ENCODE results near the gene UCHL1. TPM values are rescaled to one million over a fixed set of nuclear protein-coding genes. Genes with fewer than 3 reads are reported as not detected.
"Not testable (repeated sequence)": the region's sequence is repeated elsewhere in the genome, so short reads cannot be mapped to it uniquely, and the experiment has no call there.

UCHL1 gene
- polyA plus RNA-seq, 4 donors, result 96.3 to 125 (median 109) TPM

DNA sequence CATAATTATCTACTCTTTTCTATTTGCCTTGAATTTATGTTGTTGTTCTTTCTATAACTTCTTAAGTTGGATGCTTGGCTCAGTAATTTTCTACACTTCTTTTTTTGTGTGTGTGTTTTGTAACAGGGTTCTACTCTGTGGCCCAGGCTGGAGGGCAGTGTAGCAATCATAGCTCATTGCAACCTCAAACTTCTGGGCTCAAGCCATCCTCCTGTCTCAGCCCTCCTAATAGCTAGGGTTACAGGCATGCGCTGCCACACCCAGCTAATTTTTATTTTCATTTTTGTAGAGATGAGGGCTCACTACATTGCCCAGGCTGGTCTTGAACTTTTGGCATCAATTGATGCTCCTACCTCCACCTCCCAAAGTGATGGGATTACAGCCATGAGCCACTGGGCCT, 20.7 kb upstream of the UCHL1 start:
- DNase-seq (ENCODE audit: low read depth in 4 of 4, low spot score in 2 of 4), result no peak

DNA sequence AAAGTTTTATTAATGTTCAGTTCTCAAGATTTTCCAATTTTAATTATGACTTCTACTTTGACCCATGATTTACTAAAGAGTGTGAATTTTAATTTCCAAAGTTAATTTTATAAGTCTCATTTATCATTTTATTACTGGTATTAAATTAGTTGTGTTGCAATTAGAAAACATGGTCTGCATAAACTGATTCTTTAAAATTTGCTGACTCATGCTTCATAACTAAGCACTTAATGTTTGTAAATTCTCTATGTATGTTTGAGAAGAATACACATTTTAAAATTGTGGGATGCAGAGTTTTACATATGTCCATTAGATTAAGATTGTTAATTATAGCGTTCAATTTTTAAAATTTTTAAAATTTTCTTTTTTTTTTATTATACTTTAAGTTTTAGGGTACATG, 20.2 kb upstream of the UCHL1 start:
- no peak for DNase-seq (ENCODE audit: low read depth in 4 of 4, low spot score in 2 of 4)

DNA sequence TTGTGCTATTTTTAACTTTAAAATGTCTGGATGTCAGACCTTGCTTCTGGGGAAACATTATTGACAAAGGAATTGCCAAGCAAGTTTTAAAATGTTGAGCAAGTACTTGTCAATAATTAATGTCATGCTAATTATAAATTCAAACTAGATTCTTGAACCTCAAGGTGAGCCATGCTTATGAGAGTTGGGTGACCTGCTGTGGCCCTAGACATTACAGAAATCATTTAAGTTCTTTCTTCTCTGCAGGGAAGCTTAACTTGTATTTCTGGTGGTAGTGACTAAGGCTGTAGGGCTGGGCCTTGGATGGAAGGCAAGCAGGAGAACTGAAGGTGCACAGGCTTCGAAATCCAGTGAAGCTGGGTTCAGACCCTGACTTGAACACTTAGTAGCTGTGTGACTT, 14.8 kb upstream of the UCHL1 start:
- DNase-seq (ENCODE audit: low read depth in 4 of 4, low spot score in 2 of 4), result no peak

DNA sequence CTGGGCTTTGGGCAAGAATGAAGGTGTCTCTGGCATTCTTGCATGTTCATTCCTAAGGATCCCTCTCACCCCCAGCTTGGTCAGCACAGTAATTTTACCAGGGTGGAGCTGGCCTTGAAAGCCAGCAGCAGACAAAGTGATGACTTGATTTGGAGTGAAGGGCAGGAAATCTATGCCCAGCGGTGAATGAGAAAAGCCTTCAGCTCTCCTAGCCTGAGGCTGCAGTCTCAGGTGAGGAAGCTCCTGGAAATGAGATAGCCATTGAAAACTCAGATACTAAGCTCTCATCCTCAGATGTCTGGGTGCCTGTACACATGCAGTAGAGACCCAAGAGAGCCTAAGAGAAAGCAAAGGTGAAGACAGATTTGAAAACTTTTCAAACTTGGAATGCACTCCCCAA, 10.7 kb upstream of the UCHL1 start:
- DNase-seq (ENCODE audit: low read depth in 4 of 4, low spot score in 2 of 4), result no peak

DNA sequence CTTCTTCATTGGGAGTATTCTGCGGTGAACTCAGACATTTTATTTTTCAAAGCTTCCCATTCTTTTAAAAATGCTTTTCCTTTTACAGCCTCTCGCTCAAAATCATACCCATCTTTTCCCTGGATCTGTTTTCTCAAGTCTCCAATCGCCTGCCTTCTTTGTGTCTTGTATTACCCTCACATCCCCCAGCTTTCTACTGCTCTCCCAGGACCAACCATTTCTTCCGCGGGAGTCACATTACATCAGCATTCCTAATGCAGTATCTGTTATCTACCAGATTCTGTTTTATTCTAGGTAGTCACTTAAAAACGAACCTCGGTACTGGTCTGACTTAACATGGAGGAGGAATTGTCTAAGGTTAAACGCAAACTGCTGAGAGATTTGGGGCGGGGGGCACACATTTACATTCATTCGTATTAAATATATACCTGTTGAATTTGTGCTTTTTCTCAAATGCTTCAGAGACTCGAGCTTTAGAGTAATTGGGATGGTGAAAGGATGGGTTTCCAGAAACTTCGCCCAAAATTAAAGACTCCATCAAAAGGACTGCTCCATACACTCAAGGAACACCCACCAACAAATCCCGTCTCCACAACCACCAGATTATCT, 493 bp upstream of the UCHL1 start:
- peak in 1 of 4 donors; percentile 25 for DNase-seq (ENCODE audit: low read depth in 4 of 4, low spot score in 2 of 4)

DNA sequence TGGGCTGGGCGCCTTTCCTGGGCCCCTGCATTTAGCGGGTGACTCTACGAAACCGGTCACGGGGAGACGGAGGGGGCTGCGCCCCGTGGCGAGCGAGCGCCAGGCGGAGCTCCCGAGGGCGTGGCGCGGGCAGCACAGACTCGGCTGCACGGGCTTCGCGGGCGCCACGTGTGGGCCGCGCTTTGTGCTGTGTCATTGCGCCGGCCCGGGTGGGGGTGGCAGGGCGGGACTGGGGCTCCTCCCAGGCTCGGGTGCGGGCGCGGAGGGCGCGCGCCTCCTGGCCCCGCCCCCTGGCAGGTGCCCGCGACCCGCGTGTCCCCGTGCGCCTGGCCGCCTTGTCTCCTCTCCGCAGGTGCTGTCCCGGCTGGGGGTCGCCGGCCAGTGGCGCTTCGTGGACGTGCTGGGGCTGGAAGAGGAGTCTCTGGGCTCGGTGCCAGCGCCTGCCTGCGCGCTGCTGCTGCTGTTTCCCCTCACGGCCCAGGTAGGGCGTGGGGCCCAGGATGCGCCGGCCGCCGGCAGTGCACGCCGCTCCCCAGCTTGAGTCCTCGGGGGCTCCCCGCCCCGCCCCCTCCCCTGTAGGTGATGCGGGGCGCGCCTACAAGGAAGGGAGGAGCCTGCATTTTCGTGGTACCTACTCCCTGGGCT, 651 bp downstream of the UCHL1 start:
- DNase-seq (ENCODE audit: low read depth in 4 of 4, low spot score in 2 of 4), result peak in 2 of 4 donors; percentile 9 to 19

DNA sequence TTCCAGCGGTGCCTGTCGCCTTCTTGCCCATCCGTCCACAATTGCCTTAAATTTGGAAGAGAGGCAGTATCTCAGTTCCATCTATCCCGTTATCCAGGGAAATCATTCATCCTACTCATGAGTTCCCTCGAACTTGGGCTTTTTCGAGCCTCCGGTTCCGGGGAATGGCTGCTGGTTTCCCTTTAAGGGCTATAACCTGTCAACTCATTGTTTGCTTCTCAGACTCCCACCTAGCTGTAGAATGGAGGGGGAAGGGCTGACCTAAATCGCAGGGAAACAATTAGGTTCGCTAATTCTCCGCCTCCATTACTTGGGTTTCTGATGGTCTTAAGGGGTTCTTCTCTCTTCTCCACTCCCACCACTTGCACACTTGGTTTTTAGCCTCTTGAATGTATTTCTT, 1.2 kb downstream of the UCHL1 start:
- peak in 1 of 4 donors; percentile 16 for DNase-seq (ENCODE audit: low read depth in 4 of 4, low spot score in 2 of 4)

DNA sequence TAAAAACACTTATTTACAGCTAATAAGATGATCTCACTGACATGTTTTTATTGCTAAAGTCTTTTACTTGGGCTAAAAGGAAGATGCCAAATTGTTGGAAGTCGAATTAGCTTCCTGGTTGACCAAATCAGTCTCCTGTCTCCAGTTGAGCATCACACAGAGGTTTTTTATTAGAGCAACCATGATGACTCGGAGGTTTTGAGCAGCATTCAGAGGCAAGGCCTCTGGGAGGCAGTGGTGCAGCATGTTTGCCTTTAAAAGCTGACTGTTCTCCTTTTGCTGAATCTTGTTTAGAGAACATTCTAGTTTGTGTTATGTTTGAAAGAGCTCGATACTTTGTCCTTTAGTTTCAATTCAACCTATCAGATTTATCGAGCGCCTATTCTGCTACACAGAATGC, 2.1 kb downstream of the UCHL1 start:
- peak in 1 of 4 donors; percentile 36 for DNase-seq (ENCODE audit: low read depth in 4 of 4, low spot score in 2 of 4)

DNA sequence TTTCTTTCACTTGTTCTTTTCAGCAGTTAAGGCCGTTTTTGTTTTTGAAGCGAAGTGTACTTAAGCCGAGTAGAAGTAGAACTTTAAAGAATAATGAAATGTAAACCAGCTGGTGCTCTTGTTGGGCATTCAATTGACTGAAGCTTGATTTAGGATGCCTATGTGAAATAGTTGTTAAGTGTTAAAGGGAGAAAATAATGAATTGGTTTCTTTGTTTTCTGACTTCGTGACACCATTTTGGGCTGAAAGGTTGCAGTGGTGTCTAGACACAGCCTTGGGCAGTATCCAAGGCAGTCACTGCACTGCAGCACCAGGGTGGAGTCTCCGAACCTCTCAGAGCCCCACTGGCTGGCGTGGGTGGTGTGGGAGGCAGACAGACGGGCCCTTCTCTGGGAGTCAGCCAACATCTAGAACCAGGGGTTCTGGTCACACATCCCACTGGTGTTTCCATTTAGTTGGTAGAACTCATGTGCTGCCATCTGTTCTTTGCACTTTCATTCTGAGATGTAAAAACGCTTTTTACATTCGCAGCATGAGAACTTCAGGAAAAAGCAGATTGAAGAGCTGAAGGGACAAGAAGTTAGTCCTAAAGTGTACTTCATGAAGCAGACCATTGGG, 3.5 kb downstream of the UCHL1 start:
- DNase-seq (ENCODE audit: low read depth in 4 of 4, low spot score in 2 of 4), result no peak

DNA sequence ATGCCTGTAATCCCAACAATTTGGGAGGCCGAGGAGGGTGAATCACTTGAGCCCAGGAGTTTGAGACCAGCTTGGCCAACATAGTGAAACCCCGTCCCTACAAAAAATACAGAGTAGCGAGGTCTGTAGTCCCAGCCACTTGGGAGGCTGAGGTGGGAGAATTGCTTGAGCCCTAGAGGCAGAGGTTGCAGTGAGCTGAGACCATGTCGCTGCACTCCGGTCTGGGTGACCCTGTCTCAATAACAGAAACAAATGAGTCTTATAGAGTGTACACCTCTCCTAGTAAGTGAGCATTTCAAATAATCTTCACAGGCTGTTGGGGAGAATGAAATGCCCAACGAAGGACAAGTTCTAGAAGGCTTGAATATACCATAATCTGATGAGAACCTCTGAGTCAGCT, 5.5 kb downstream of the UCHL1 start:
- no peak for DNase-seq (ENCODE audit: low read depth in 4 of 4, low spot score in 2 of 4)

DNA sequence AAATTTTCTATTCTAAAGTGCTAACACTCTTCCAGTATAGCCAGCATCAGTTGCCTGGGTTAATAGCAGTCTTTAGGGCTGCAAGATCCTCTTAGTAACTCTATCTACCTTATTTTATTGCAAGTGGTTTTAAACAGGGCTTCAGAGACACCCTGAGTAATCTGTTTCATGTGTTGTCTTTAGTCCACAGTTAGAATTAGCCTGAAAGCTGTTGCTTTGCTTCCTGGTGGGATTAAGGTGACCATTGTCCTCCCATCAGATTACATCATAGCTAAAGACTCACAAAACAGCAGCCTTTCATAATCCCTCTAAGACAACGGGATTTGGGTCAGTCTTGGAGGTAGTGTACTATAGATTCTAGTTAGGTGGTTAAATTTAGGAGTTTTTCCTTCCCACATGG, 7.5 kb downstream of the UCHL1 start:
- DNase-seq (ENCODE audit: low read depth in 4 of 4, low spot score in 2 of 4), result no peak

DNA sequence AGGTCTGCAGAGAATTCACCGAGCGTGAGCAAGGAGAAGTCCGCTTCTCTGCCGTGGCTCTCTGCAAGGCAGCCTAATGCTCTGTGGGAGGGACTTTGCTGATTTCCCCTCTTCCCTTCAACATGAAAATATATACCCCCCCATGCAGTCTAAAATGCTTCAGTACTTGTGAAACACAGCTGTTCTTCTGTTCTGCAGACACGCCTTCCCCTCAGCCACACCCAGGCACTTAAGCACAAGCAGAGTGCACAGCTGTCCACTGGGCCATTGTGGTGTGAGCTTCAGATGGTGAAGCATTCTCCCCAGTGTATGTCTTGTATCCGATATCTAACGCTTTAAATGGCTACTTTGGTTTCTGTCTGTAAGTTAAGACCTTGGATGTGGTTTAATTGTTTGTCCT, 11.3 kb downstream of the UCHL1 start:
- no peak for DNase-seq (ENCODE audit: low read depth in 4 of 4, low spot score in 2 of 4)

DNA sequence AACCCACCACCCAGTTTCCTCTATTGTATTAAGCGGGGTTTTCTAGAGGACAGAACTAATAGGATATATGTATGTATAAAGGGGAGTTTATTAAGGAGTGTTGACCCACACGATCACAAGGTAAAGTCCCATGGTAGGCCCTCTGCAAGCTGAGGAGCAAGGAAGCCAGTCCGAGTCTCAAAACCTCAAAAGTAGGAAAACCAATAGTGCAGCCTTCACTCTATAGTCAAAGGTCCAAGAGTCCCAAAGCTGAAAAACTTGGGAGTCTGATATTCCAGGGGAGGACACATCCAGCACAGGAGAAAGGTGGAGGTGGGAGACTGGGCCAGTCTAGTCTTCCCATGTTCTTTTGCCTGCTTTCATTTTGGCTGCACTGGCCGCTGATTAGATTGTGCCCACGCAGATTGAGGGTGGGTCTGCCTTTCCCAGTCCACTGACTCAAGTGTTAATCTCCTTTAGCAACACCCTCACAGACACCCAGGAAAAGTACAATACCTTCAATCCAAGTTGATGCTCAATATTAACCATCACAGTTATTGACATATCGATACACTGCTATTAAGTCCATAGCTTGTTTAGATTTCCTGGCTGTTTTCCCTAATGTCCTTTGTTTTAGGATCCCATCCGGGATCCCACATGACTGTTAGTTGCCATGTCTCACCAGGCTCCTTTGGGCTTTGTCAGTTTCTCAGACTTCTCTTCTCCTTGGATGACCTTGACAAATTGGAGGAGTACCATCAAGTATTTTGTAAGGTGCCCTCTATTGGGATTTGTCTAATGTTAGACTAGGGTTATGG, 12.2 kb downstream of the UCHL1 start:
- no peak for DNase-seq (ENCODE audit: low read depth in 4 of 4, low spot score in 2 of 4)

DNA sequence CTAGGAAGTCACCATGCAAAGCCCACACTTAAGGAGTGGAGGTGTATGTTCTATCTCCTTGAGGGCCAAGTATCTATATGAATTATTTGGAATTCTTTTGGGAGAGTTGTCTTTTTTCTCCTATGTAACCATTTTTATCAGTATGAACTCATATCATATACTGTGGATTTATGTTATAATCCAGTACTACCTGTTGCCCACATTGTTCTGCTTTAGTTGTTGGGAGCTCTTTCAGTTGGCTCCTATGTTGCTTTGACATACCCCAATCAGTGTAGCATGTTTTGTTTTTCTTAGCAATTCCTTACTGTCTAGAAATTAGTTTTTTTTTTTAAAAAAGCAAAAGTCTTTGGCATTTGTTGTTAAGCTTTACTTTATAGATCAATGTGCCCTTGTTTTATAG, 13.0 kb downstream of the UCHL1 start:
- no peak for DNase-seq (ENCODE audit: low read depth in 4 of 4, low spot score in 2 of 4)

DNA sequence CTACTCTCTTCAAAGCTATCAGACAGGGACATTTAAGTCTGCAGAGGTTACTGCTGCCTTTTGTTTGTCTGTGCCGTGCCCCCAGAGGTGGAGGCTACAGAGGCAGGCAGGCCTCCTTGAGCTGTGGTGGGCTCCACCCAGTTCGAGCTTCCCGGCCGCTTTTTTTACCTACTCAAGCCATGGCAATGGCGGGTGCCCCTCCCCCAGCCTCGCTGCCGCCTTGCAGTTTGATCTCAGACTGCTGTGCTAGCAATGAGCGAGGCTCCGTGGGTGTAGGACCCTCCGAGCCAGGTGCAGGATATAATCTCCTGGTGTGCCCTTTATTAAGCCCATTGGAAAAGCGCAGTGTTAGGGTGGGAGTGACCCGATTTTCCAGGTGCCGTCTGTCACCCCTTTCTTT, 19.2 kb downstream of the UCHL1 start:
- not testable (repeated sequence) for DNase-seq (ENCODE audit: low read depth in 4 of 4, low spot score in 2 of 4)

DNA sequence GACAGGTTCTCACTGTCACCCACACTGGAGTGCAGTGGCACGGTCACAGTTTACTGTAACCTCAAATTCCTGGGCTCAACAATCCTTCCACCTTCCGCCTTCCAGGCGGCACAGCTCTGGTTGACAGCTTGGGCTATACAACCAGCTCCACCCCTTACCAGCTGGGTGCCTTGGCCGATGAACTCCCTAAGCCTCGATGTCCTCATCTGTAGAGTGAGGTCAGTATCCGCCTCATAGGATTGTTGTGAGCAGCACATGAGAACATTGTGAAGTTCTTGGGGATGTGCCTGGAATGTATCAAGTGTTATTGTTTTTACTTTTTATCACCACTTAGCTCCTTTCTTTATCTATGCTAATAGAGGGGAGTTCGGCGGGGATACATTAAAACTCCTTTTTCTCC, 23.3 kb downstream of the UCHL1 start:
- DNase-seq (ENCODE audit: low read depth in 4 of 4, low spot score in 2 of 4), result no peak

DNA sequence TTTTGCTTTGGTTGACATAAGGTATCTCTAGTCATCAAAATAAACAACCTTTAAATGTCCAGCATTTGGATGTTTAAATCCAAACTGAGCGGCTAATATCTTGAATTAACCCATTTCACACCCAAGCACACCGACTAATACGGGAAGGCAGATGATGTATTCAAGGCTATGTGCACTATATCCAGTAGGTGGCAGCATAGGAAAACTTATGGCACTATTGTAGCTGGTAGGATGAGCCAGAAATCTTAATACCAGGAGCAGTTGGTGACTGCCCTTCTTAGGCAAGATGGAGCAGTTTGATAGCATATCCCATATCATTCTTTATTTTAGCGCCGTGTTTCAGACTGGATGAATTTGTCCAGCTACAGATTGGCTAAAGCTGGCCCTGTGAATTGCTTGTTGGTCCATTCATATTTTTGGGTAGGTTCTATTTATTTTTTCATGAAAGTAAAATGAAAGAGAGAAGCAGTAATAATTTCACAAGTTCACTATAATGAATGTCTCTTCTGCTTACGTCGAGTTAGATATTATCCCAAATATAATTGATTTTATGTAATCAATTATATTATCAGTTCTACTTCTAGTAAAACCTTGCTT, 24.4 kb downstream of the UCHL1 start:
- peak in 1 of 4 donors; percentile 69 for DNase-seq (ENCODE audit: low read depth in 4 of 4, low spot score in 2 of 4)

DNA sequence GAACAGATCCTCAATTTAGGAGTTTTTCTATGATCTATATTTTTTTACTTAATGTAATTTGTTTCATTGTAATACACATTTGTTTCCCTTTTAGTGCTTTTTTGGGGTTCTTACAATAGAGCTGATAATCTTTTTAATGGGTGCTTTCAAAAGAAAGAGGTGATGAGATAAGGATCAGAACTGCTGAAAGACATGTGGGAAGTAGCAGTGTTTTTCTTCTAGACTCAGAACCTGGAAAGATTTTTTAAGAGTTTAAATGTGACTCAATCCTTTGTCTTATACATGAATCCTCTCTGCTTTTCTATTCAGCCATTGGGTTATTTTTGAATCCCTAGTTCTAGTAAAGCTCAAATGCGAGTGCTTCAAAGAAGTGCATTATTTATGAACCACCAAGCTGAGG, 25.6 kb downstream of the UCHL1 start:
- DNase-seq (ENCODE audit: low read depth in 4 of 4, low spot score in 2 of 4), result no peak

DNA sequence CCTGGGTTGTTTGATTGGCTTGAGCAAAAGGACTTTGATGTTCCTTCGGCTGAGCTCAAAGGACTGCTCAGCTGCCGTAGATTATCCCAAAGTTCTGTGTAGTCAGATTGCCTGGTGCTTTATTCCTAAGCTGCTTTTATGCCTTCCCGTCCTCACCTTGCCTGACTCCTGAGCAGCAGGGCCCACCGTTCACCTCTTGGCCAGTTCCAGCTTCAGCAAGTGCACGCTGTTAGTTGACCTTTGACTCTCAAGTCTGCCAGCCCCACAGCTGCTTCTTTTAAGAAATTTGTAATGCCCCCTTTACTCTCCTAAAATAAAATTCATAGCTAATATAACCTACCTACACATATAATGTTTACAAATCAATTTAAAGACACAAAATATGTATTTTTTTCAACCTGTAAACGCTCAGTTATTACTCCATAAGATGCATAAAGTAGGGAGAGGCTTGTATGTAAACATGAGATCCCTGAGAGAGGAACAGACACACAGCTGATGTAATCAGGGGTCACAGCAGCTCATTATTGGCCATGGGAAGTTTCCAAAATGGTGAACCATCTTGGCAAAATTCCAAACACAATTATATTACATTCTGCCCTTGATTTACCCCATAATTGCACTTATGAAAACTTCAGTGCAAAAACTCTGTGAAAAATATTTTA, 28.6 kb downstream of the UCHL1 start:
- no peak for DNase-seq (ENCODE audit: low read depth in 4 of 4, low spot score in 2 of 4)

DNA sequence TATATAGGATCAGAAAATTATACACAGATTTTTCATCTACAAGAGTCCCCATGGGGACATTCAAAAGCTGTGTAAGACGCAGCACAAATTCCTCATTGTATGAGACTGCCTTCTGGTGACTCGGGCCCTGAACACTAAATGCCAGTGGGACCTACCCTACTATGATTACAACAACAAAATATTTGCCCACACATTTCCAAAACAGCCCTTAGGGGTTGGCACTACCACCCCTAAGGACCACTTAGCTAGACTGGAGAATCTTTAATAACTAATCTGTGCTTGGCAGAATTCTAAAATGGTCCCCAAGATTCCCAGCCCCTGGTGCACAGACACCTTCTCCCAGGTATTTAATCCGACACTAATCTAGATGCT, 29.1 kb downstream of the UCHL1 start:
- no peak for DNase-seq (ENCODE audit: low read depth in 4 of 4, low spot score in 2 of 4)

DNA sequence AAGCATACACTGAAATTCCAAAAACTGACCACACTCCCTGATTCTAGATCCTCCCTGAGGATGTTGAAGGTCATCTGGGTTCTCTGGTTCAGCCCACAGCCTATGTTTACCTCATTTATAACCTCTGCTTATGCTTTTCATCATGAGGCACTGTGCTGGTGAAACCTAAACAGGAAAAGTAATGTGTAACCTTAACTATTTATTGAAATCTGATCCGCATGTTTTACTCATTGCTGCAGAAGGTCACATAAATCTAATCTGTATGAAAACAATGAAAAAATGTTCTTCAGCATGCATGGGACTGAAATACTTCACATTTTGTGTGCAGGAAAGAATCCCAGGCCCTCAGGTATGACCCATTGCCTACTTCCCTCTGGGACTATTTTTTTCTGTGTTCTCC, 30.3 kb downstream of the UCHL1 start:
- DNase-seq (ENCODE audit: low read depth in 4 of 4, low spot score in 2 of 4), result no peak

All from left renal cortex interstitium (tissue), 4 donors.